Measurements from ENCODE around the gene DPF3.

DPF3 gene

DNA sequence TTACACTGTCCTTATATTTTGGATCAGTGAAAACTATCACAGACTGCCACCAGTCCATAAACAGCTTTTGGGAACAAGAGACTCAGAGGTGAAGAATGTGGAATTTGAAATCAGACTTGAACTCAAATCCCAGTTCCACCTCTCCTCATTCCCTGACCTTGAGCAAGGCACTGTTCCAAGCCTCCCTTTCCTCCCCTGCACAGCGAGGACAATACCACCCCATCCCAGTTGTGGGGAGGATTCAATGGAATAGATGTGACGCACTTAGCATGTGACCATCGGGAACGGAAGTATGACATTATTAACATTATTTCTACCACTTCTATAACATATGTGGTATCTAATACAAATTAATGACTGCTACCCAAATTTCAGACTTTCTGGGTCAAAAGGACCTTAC, 63.5 kb downstream of the DPF3 start:
- TF ChIP-seq, protein P1, sequence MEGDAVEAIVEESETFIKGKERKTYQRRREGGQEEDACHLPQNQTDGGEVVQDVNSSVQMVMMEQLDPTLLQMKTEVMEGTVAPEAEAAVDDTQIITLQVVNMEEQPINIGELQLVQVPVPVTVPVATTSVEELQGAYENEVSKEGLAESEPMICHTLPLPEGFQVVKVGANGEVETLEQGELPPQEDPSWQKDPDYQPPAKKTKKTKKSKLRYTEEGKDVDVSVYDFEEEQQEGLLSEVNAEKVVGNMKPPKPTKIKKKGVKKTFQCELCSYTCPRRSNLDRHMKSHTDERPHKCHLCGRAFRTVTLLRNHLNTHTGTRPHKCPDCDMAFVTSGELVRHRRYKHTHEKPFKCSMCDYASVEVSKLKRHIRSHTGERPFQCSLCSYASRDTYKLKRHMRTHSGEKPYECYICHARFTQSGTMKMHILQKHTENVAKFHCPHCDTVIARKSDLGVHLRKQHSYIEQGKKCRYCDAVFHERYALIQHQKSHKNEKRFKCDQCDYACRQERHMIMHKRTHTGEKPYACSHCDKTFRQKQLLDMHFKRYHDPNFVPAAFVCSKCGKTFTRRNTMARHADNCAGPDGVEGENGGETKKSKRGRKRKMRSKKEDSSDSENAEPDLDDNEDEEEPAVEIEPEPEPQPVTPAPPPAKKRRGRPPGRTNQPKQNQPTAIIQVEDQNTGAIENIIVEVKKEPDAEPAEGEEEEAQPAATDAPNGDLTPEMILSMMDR (IDR thresholded peaks at IDR 0.05), result no peak

DNA sequence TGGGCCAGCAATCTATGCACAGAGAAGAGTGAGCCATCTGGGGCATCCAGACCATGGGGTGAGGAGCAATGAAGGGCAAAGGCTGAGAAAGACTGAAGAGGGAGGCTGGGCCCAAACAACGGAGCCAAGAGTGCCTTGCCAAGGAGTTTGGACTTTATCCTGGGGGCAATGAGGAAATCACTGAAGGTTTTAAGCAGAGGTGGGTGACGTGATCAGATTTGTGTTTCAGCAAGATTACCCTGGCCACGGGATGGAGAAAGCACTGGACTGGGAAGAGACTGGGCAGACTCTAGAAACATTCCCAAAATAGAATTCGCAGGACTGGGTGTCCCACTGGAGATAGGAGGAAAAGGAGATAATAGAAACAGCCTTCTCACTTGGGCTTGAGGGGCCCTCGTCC, 65.3 kb downstream of the DPF3 start:
- TF ChIP-seq, protein P1 (IDR thresholded peaks at IDR 0.05), result no peak

DNA sequence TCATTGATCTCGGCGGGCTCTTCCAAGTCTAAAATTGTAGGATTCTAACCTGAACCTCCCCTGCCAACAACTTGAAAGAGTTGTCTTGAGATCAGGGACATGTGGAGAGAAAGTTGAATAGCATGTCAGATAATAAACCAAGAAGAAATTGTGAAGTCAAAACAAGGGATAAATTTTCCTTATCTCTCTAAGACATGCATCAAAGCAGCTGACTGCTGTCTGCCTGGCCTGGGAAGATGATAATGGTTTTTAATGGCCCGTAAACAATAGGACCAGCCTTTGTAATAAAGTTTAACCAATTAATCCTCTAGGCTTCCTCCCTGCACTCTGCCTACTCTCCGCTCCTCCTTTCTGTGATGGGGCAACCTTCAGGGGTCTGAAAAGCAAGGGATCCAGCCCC, 67.9 kb downstream of the DPF3 start:
- TF ChIP-seq, protein P1 (IDR thresholded peaks at IDR 0.05), result no peak

DNA sequence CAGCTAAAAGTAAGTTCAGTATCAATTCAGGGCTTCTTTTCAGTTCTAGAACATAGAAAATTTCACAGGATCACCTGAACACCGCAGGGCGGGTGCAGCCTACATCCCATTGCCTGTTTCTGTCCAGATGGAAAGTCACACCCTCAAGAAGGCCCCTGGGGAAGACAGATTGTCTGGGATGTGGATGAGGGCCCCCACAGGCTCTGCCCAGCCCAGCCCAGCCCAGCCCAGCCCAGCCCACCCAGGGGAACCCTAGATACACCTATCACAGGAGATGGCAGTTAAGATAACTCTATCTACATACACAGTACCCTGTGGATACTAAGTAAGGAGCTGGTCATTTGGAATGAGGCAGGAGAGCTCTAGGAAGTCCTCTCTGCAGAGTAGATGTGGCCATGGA, 68.4 kb downstream of the DPF3 start:
- TF ChIP-seq, protein P1 (IDR thresholded peaks at IDR 0.05), result no peak

DNA sequence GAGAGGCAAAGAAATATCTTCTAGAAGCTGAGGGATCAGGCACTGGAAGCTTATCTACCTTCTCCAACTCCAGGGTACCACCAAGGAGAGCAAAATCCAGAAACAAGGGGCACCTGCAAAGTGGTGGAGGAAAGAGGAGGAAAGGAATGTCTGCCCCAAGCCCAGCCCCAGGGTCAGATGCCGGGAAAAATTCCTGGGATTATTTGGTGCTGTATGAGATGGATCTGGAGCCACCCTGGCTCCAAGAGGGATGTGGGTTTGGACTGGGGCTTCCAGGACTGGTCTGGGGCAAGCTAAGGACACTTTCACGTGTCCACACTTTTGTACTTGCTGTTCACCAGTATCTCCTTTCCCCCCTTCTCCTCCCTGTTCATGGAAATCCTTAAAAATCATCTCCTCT, 69.8 kb downstream of the DPF3 start:
- TF ChIP-seq, protein P1 (IDR thresholded peaks at IDR 0.05), result no peak

DNA sequence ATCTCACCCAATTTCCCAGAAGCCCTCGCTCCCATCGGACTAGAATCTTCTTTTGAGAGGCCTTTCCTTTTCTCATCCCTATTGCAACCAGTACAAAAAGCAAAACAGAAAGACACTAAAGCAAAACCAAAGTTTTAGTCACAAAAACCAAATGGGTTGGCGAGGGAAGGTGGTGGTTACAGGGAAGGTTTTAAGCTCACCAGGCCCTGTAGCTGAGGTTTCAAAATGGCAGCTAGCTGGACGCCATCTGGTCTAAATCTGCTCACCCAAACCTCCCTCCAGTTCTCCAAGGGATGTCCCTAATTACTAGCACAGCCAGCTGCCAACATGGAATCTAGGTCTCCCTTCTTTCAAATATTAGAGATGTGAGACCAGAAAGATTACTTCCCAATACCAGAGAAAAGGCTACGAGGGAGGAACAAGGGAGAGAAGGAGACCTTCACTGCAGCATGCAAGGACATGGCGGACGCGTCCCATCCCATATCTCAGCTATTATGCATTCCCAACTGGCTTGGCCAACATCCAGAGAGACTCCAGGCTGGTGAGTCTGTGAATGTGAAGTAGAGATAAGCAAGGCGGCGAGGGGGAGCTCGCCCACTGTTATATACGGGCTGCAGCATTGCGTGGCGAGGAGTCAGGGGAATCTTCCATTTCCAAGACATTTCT, 70.8 kb downstream of the DPF3 start:
- TF ChIP-seq, protein P1 (IDR thresholded peaks at IDR 0.05), result no peak

DNA sequence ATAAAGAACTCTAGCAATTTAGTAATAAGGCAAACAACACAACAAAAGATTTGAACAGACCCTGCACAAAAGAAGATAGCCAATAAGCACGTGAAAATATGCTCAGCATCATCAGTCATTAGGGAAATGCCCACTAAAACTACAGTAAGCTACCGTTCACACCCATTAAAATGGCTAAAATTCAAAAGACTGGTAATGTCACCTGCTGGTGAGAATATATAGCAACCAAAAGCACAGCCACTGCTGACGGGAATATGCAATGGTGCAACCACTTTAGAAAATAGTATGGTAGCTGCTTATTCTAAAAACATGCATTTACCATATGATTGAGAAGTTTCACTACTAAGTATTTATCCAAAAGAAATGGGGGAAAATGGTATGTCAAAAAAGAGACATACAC, 74.9 kb downstream of the DPF3 start:
- TF ChIP-seq, protein P1 (IDR thresholded peaks at IDR 0.05), result no peak

DNA sequence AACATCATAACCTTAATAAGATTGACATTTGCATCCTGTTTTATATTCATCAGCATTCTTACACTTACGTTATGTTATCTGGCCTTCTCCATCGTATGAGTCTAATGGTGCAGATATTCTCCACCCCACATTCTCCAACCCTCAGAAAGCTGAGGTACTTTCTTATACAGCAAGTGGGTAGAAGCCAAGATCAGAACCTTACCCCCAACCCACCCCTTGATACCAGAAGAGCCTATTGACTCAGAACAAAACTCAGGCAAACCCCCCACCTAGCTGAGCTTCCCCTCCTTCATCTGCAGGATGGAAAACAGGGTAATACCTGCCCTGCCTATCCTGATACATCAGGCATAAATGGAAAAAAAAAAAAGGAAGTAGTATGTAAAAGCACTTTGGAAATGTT, 77.6 kb downstream of the DPF3 start:
- TF ChIP-seq, protein P1 (IDR thresholded peaks at IDR 0.05), result no peak

Measured in LNCAP (cell line).